ENCODE data around the gene LIN37.

LIN37 gene

GRCh38 chr19:35755131-35755549 is 6.8 kb downstream of the LIN37 start:
- Histone ChIP-seq H2BK120ac (ENCODE audit: insufficient read depth, low read length, poor library complexity) (peak overlapping the region; percentile 88), H3K4me3 (ENCODE audit: low read depth, low read length) (no peak overlapping the region), H3K4ac (ENCODE audit: low read depth, low read length) (no peak overlapping the region), H3K14ac (ENCODE audit: low read length) (peak overlapping the region; percentile 59), H2BK5ac (ENCODE audit: low read depth, low read length, poor library complexity) (peak overlapping the region; percentile 68), H3K27me3 (ENCODE audit: insufficient read depth, low read length) (no peaks in the 10 kb centered on the region), H4K12ac (ENCODE audit: low read depth, low read length) (peak overlapping the region; percentile 21), H3K9ac (ENCODE audit: low read length) (no peak overlapping the region), H3K79me1 (ENCODE audit: low read length) (peaks cover 27% of the 10 kb centered on the region), H3K9me3 (ENCODE audit: insufficient read depth, low read depth, low read length) (peaks cover 4% of the 10 kb centered on the region), H4K91ac (ENCODE audit: low read depth, low read length) (peak overlapping the region; percentile 91), H3K4me1 (ENCODE audit: control insufficient read depth in 1 of 2, insufficient read depth in 2 of 2, low read length in 2 of 2) (peaks cover 29 to 30% of the 10 kb centered on the region in 2 experiments), H3K79me2 (ENCODE audit: control insufficient read depth, insufficient read depth, low read length, poor library complexity) (peaks cover 6% of the 10 kb centered on the region), H3K23ac (ENCODE audit: low read length) (no peak overlapping the region), H2AK5ac (ENCODE audit: low read length) (no peak overlapping the region), H3K36me3 (ENCODE audit: control insufficient read depth in 1 of 2, insufficient read depth in 2 of 2, low read length in 2 of 2) (peaks cover 36 to 38% of the 10 kb centered on the region in 2 experiments), H3K4me2 (ENCODE audit: low read length) (peak overlapping the region; percentile 57), H3K27ac (ENCODE audit: low read depth, low read length) (peak overlapping the region; percentile 93), H4K8ac (ENCODE audit: low read depth, low read length) (peak overlapping the region; percentile 67), H2BK12ac (ENCODE audit: low read length) (peak overlapping the region; percentile 47), H3K18ac (ENCODE audit: low read length) (peak overlapping the region; percentile 18), H2AFZ (ENCODE audit: insufficient read depth, low read length, poor library complexity) (no peak overlapping the region)
- DNase-seq = no peak
- no CpG with 5 or more reads among the region's 17 CpGs for WGBS (ENCODE audit: extremely low coverage, insufficient coverage, insufficient read length)

GRCh38 chr19:35755550-35756376 is 7.4 kb downstream of the LIN37 start:
- Histone ChIP-seq H2AK5ac (ENCODE audit: low read length) (peak overlapping the region; percentile 49), H2BK12ac (ENCODE audit: low read length) (peak overlapping the region; percentile 78), H3K36me3 (ENCODE audit: control insufficient read depth in 1 of 2, insufficient read depth in 2 of 2, low read length in 2 of 2) (peaks cover 37 to 39% of the 10 kb centered on the region in 2 experiments), H4K12ac (ENCODE audit: low read depth, low read length) (peak overlapping the region; percentile 22), H3K4me1 (ENCODE audit: control insufficient read depth in 1 of 2, insufficient read depth in 2 of 2, low read length in 2 of 2) (peaks cover 29 to 31% of the 10 kb centered on the region in 2 experiments), H3K4me2 (ENCODE audit: low read length) (peak overlapping the region; percentile 57), H3K9ac (ENCODE audit: low read length) (no peak overlapping the region), H2AFZ (ENCODE audit: insufficient read depth, low read length, poor library complexity) (no peak overlapping the region), H3K18ac (ENCODE audit: low read length) (peak overlapping the region; percentile 51), H4K8ac (ENCODE audit: low read depth, low read length) (peak overlapping the region; percentile 67), H2BK5ac (ENCODE audit: low read depth, low read length, poor library complexity) (peak overlapping the region; percentile 68), H3K27me3 (ENCODE audit: insufficient read depth, low read length) (no peaks in the 10 kb centered on the region), H4K91ac (ENCODE audit: low read depth, low read length) (peak overlapping the region; percentile 91), H3K27ac (ENCODE audit: low read depth, low read length) (peak overlapping the region; percentile 93), H3K79me1 (ENCODE audit: low read length) (peaks cover 27% of the 10 kb centered on the region), H3K4me3 (ENCODE audit: low read depth, low read length) (no peak overlapping the region), H3K79me2 (ENCODE audit: control insufficient read depth, insufficient read depth, low read length, poor library complexity) (peaks cover 6% of the 10 kb centered on the region), H2BK120ac (ENCODE audit: insufficient read depth, low read length, poor library complexity) (peak overlapping the region; percentile 88), H3K4ac (ENCODE audit: low read depth, low read length) (peak overlapping the region; percentile 68), H3K9me3 (ENCODE audit: insufficient read depth, low read depth, low read length) (peaks cover 4% of the 10 kb centered on the region), H3K23ac (ENCODE audit: low read length) (no peak overlapping the region), H3K14ac (ENCODE audit: low read length) (peak overlapping the region; percentile 86)
- peak; percentile 14 to 34 for DNase-seq
- WGBS (ENCODE audit: extremely low coverage, insufficient coverage, insufficient read length) = no CpG with 5 or more reads among the region's 74 CpGs

GRCh38 chr19:35756377-35757230 is 8.2 kb downstream of the LIN37 start, which contains the start of gene HSPB6:
Gene HSPB6, minus strand, starts transcription at chr19:35757029. Its CDS starts 21 bp downstream, at chr19:35757008.
- DNase-seq = no peak
- no peaks in the 10 kb centered on the region for H3K27me3 ChIP-seq (ENCODE audit: insufficient read depth, low read length)
- peaks cover 6% of the 10 kb centered on the region for H3K79me2 ChIP-seq (ENCODE audit: control insufficient read depth, insufficient read depth, low read length, poor library complexity)
- H3K9me3 ChIP-seq (ENCODE audit: insufficient read depth, low read depth, low read length) = peaks cover 4% of the 10 kb centered on the region
- H3K4me2 ChIP-seq (ENCODE audit: low read length) = peak within 1 kb of the TSS; percentile 69
- H2AFZ ChIP-seq (ENCODE audit: insufficient read depth, low read length, poor library complexity) = peak within 1 kb of the TSS; percentile 58
- H3K36me3 ChIP-seq (ENCODE audit: control insufficient read depth in 1 of 2, insufficient read depth in 2 of 2, low read length in 2 of 2) = peaks cover 41 to 42% of the 10 kb centered on the region in 2 experiments
- peaks cover 27% of the 10 kb centered on the region for H3K79me1 ChIP-seq (ENCODE audit: low read length)
- H2BK120ac ChIP-seq (ENCODE audit: insufficient read depth, low read length, poor library complexity) = peak within 1 kb of the TSS; percentile 93
- WGBS (ENCODE audit: extremely low coverage, insufficient coverage, insufficient read length) = no CpG with 5 or more reads among the region's 52 CpGs
- H3K27ac ChIP-seq (ENCODE audit: low read depth, low read length) = peak within 1 kb of the TSS; percentile 93
- peak within 1 kb of the TSS; percentile 91 for H4K91ac ChIP-seq (ENCODE audit: low read depth, low read length)
- no peak within 1 kb of the TSS for H3K4me3 ChIP-seq (ENCODE audit: low read depth, low read length)
- H4K12ac ChIP-seq (ENCODE audit: low read depth, low read length) = peak within 1 kb of the TSS; percentile 84
- H3K23ac ChIP-seq (ENCODE audit: low read length) = no peak within 1 kb of the TSS
- H3K4ac ChIP-seq (ENCODE audit: low read depth, low read length) = peak within 1 kb of the TSS; percentile 71
- H2AK5ac ChIP-seq (ENCODE audit: low read length) = peak within 1 kb of the TSS; percentile 91
- H3K4me1 ChIP-seq (ENCODE audit: control insufficient read depth in 1 of 2, insufficient read depth in 2 of 2, low read length in 2 of 2) = peaks cover 29 to 31% of the 10 kb centered on the region in 2 experiments
- H3K18ac ChIP-seq (ENCODE audit: low read length) = peak within 1 kb of the TSS; percentile 85
- peak within 1 kb of the TSS; percentile 87 for H4K8ac ChIP-seq (ENCODE audit: low read depth, low read length)
- H3K9ac ChIP-seq (ENCODE audit: low read length) = peak within 1 kb of the TSS; percentile 64
- H2BK5ac ChIP-seq (ENCODE audit: low read depth, low read length, poor library complexity) = peak within 1 kb of the TSS; percentile 88
- peak within 1 kb of the TSS; percentile 83 for H2BK12ac ChIP-seq (ENCODE audit: low read length)
- H3K14ac ChIP-seq (ENCODE audit: low read length) = peak within 1 kb of the TSS; percentile 86

- peak overlapping the region; percentile 84 for H4K12ac ChIP-seq (ENCODE audit: low read depth, low read length)
- H3K23ac ChIP-seq (ENCODE audit: low read length) = no peak overlapping the region
- H3K4me1 ChIP-seq (ENCODE audit: control insufficient read depth in 1 of 2, insufficient read depth in 2 of 2, low read length in 2 of 2) = peaks cover 29 to 31% of the 10 kb centered on the region in 2 experiments
- peak overlapping the region; percentile 91 for H4K91ac ChIP-seq (ENCODE audit: low read depth, low read length)
- no CpG with 5 or more reads among the region's 19 CpGs for WGBS (ENCODE audit: extremely low coverage, insufficient coverage, insufficient read length)
- peak overlapping the region; percentile 93 for H3K27ac ChIP-seq (ENCODE audit: low read depth, low read length)
- H3K9me3 ChIP-seq (ENCODE audit: insufficient read depth, low read depth, low read length) = peaks cover 4% of the 10 kb centered on the region
- peak overlapping the region; percentile 88 for H2BK5ac ChIP-seq (ENCODE audit: low read depth, low read length, poor library complexity)
- H2AFZ ChIP-seq (ENCODE audit: insufficient read depth, low read length, poor library complexity) = peak overlapping the region; percentile 58
- peak overlapping the region; percentile 64 for H3K9ac ChIP-seq (ENCODE audit: low read length)
- peak overlapping the region; percentile 83 for H2BK12ac ChIP-seq (ENCODE audit: low read length)
- peak overlapping the region; percentile 84 for H3K14ac ChIP-seq (ENCODE audit: low read length)
- H3K18ac ChIP-seq (ENCODE audit: low read length) = peak overlapping the region; percentile 85
- H3K36me3 ChIP-seq (ENCODE audit: control insufficient read depth in 1 of 2, insufficient read depth in 2 of 2, low read length in 2 of 2) = peaks cover 40 to 42% of the 10 kb centered on the region in 2 experiments
- DNase-seq = peak; percentile 95
- peak overlapping the region; percentile 93 for H2BK120ac ChIP-seq (ENCODE audit: insufficient read depth, low read length, poor library complexity)
- H3K79me2 ChIP-seq (ENCODE audit: control insufficient read depth, insufficient read depth, low read length, poor library complexity) = peaks cover 6% of the 10 kb centered on the region
- H3K27me3 ChIP-seq (ENCODE audit: insufficient read depth, low read length) = no peaks in the 10 kb centered on the region
- H3K4me3 ChIP-seq (ENCODE audit: low read depth, low read length) = no peak overlapping the region
- H3K4me2 ChIP-seq (ENCODE audit: low read length) = peak overlapping the region; percentile 69
- H4K8ac ChIP-seq (ENCODE audit: low read depth, low read length) = peak overlapping the region; percentile 87
- peak overlapping the region; percentile 71 for H3K4ac ChIP-seq (ENCODE audit: low read depth, low read length)
- H2AK5ac ChIP-seq (ENCODE audit: low read length) = peak overlapping the region; percentile 91
- peaks cover 27% of the 10 kb centered on the region for H3K79me1 ChIP-seq (ENCODE audit: low read length)
These were observed 8.9 kb downstream of the LIN37 start for GRCh38 chr19:35757231-35757748.
